HG03558 (cell line): Measurements from ENCODE around the gene CCL22.
"Not testable (repeated sequence)": the region's sequence is repeated elsewhere in the genome, so short reads cannot be mapped to it uniquely, and the experiment has no call there.

ENCODE experiments used
- ATAC-seq: cut with Tn5 transposase; IDR thresholded peaks from one replicate; pipeline ENCODE4 v1.9.1; 2021; ENCODE audit warnings: moderate number of reproducible peaks; ENCODE audit not compliant: unreplicated experiment; ENCODE audit errors: extremely low read depth

Gene CCL22

GRCh38 chr16:57358527-57359095 lies at the start of gene CCL22:
CCL22 (plus strand) TSS chr16:57358783; CDS start chr16:57358817, 34 bp downstream.
- ATAC-seq, result no peak

- ATAC-seq, result no peak
Measured at GRCh38 chr16:57310801-57311200, 47.8 kb upstream of the CCL22 start.

- no peak for ATAC-seq
Measured at GRCh38 chr16:57313509-57313908, 45.1 kb upstream of the CCL22 start.

GRCh38 chr16:57314161-57314785 lies 44.3 kb upstream of the CCL22 start:
- no peak for ATAC-seq

- no peak for ATAC-seq
Measured at GRCh38 chr16:57315416-57315815, 43.2 kb upstream of the CCL22 start.

- no peak for ATAC-seq
Measured at GRCh38 chr16:57316390-57317017, 42.1 kb upstream of the CCL22 start.

- ATAC-seq, result no peak
Measured at GRCh38 chr16:57318240-57318970, 40.2 kb upstream of the CCL22 start.

- ATAC-seq, result no peak
Measured at GRCh38 chr16:57319646-57320045, 38.9 kb upstream of the CCL22 start.

GRCh38 chr16:57324749-57325148 lies 33.8 kb upstream of the CCL22 start:
- no peak for ATAC-seq

- ATAC-seq, result no peak
Measured at GRCh38 chr16:57325458-57325857, 33.1 kb upstream of the CCL22 start.

GRCh38 chr16:57329718-57330327 lies 28.8 kb upstream of the CCL22 start:
- no peak for ATAC-seq

GRCh38 chr16:57331355-57331754 lies 27.2 kb upstream of the CCL22 start:
- ATAC-seq, result no peak

- ATAC-seq, result no peak
Measured at GRCh38 chr16:57333402-57333801, 25.2 kb upstream of the CCL22 start.

- ATAC-seq, result no peak
Measured at GRCh38 chr16:57335366-57335765, 23.2 kb upstream of the CCL22 start.

- no peak for ATAC-seq
Measured at GRCh38 chr16:57341062-57341440, 17.5 kb upstream of the CCL22 start.

- no peak for ATAC-seq
Measured at GRCh38 chr16:57341441-57342303, 16.9 kb upstream of the CCL22 start.

GRCh38 chr16:57342606-57343005 lies 16.0 kb upstream of the CCL22 start:
- not testable (repeated sequence) for ATAC-seq

- ATAC-seq, result no peak
Measured at GRCh38 chr16:57343221-57343620, 15.4 kb upstream of the CCL22 start.

- ATAC-seq, result not testable (repeated sequence)
Measured at GRCh38 chr16:57344094-57344493, 14.5 kb upstream of the CCL22 start.

GRCh38 chr16:57345021-57345420 lies 13.6 kb upstream of the CCL22 start:
- no peak for ATAC-seq
